GM21447 (cell line): ENCODE data around the gene JUP.
A peak's percentile ranks its signal among the peaks of the same experiment; 100 is the strongest.
"Not testable (repeated sequence)": the region's sequence is repeated elsewhere in the genome, so short reads cannot be mapped to it uniquely, and the experiment has no call there.

ENCODE experiments used
- ATAC-seq: cut with Tn5 transposase; IDR thresholded peaks from one replicate; pipeline ENCODE4 v1.9.1; 2021; ENCODE audit not compliant: unreplicated experiment

The JUP gene

DNA sequence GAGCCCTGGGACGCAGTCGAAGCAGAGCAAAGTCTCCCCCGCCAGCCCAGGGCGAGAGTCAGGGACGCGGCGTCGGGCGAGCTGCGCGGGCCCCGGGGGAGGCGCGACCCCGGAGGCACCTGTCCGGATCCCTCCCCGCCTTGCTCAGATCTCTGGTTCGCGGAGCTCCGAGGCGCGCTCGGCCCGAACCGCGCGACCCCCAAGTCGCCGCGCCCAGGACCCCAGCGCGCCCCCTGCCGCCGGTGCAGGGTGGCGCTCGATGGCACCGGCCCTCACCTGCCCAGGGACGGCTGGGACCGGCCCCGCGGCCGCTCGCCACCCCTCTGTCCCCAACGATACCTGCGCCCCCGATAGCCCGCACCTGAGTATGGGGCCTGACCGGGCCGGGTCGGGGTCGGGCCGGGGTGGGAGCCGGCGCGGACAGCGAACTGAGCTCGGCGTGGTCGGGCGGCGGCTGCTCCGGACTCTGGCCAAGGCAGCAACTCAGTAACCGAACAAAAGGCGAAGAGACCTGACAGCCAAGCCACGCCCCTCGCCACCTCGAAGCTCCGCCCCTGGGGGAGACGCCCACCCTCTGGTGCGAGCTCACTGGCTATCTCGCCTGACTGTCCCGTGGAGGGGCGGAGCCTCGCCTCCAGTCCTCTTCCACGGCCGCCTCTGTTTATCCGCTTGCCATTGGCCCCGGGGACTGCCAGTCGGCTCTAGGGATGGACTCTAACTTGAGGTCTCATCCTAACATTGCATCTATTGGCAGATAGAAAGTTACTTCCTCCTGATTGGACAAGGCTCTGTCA lies at the start of gene JUP:
Gene JUP, minus strand, starts transcription at position 485 of the 794 bp plus-strand sequence. CDS start 14,857 bp downstream, outside the sequence.
- peak; percentile 77 for ATAC-seq

GRCh38 chr17:41835800-41836549 lies 49.5 kb upstream of the JUP start, which contains the start of gene NT5C3B:
TSS of gene NT5C3B (minus strand) at chr17:41836232. CDS start at chr17:41836193, 39 bp downstream.
- peak; percentile 55 for ATAC-seq

GRCh38 chr17:41835214-41835799 lies 48.8 kb upstream of the JUP start:
- ATAC-seq, result no peak

DNA sequence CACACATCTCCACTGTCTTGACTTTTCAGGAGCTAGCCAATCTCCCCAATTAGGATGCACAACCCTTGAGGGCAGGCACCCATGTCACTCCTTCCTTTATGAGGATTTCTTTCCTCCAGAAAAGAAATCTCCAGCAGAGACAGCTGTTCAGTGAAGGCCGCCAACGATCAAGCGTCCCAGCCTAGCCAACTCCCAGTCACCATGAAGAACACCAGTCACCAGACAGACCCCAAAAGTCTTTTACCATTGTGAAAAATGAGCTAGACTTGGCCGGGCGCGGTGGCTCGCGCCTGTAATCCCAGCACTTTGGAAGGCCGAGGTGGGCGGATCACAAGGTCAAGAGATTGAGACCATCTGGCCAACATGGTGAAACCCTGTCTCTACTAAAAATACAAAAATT lies 43.5 kb upstream of the JUP start:
- not testable (repeated sequence) for ATAC-seq

GRCh38 chr17:41825175-41825845 lies 38.8 kb upstream of the JUP start:
- no peak for ATAC-seq

- no peak for ATAC-seq
These were observed 37.6 kb upstream of the JUP start for GRCh38 chr17:41824086-41824485.

GRCh38 chr17:41823580-41823979 lies 37.1 kb upstream of the JUP start:
- no peak for ATAC-seq

GRCh38 chr17:41823141-41823524 lies 36.6 kb upstream of the JUP start:
- no peak for ATAC-seq

GRCh38 chr17:41822216-41823140 lies 36.0 kb upstream of the JUP start:
- ATAC-seq, result no peak

GRCh38 chr17:41821776-41822175 lies 35.3 kb upstream of the JUP start:
- no peak for ATAC-seq

- ATAC-seq, result no peak
These were observed 31.5 kb upstream of the JUP start for GRCh38 chr17:41818024-41818423.

- no peak for ATAC-seq
These were observed 30.3 kb upstream of the JUP start for GRCh38 chr17:41816637-41817320.

DNA sequence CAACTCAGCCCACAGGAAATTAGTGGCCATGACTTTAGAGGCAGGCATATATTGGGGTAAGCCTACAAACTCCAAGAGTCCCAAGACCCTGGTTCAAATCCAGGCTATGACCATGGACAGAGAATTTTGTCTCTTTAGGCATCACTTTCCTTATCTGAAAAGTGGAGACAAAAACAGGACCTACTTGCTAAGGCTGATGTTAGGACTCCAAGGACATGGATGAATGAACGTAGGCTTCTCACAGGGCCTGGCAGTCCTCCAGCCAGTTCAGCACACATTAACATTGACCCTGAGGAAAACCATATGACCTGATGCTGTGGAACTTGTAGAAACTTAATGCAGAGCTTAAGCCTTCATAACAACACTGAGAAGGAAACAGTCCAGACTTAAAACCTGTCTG lies 27.7 kb upstream of the JUP start:
- ATAC-seq, result no peak

GRCh38 chr17:41813699-41814124 lies 27.2 kb upstream of the JUP start:
- no peak for ATAC-seq

DNA sequence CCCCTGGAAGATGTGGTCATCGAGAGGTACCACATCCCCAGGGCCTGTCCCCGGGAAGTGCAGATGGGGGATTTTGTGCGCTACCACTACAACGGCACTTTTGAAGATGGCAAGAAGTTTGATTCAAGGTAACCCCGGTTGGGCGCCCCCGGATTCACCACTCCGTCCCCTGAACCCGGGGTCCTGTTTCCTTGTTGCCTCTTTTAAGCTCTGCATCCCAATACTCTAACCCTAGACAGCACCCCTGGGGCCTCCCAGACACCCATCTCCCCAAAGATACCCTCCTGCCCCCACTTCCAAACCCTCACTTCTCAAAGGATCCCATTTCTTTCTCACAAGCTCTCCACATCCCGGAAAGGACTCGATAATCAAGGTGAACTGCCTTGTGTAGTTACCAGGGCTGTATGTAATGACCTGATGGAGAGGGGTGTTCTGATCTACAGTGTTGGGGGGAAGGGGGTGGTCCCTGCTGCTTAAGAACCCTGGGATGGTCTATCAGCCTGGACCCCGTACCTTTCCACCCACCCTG lies 26.7 kb upstream of the JUP start:
- no peak for ATAC-seq

DNA sequence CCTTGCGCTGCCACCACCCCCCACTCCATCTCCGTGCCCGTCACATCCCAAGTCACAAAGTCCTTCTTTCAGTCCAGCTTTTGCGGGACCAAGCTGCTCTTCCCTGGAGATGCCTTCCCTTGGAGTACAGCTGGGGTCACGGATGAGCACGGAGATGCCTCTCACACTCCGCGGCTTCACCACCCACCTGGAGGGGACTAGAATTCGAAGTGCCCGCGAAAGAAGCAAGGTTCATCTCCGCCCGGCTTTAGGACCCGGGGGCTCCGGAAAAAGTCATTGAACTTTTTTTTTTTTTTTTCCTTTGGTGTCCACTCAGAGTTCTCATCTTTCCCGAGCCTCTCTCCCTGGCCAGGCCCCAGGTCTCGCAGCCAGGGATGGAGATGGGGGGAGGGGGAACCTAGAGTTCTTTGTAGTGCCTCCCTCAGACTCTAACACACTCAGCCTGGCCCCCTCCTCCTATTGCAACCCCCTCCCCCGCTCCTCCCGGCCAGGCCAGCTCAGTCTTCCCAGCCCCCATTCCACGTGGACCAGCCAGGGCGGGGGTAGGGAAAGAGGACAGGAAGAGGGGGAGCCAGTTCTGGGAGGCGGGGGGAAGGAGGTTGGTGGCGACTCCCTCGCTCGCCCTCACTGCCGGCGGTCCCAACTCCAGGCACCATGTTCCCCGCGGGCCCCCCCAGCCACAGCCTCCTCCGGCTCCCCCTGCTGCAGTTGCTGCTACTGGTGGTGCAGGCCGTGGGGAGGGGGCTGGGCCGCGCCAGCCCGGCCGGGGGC lies 26.1 kb upstream of the JUP start, which contains the start of gene FKBP10:
Gene FKBP10, plus strand, starts transcription at position 624 of the 771 bp plus-strand sequence. Its CDS starts 31 bp downstream, at position 655.
- ATAC-seq, result peak; percentile 8

DNA sequence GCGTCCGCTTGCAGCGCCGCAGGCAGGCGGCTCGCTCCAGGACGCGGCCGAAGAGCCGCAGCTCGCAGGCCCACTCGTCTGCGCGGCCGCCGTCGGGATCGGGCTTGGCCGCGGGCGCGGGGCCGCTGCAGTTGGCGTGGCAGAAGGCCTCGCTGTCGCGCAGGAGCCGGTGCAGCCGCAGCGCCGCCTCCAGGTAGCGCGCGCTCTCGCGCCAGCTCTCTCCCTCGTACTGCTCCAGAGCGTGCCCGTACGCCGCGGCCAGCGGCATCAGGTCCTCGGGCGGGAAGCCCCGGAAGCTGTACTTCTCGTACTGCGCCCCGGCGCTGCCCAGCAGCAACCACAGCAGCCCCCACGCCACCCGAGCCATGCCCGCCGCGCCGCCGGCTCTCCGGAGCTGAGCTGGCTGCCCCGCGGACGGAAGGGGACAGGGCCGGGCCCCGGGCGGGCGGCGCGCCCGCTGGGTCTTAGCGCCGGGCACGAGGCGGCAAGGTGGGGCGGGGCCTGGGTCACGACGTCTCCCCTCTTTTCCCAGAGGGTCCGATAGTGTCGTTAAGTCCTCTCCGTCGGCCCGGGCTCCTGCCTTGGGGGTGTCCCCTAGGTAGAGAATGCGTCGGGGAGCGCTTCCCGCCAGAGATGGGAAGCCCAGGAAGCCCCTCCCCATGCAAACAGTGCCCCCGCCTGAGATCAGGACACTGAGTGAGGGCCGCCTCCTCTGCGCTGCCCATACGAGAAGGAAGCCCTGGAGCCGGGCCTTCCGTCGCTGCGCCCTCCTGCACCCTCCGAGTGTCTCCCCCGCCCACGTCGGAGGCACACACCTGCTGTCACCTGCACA lies 25.3 kb upstream of the JUP start, which contains the start of gene P3H4:
Gene P3H4, minus strand, starts transcription at position 401 of the 832 bp plus-strand sequence. Its CDS starts 34 bp downstream, at position 367.
- ATAC-seq, result peak; percentile 75
